Suppressor macrophage treated with lipopolysaccharide for 1 hour (primary cell): Measurements from ENCODE around the gene AKR1E2.
A peak's percentile ranks its signal among the peaks of the same experiment; 100 is the strongest.

Source experiments
- DNase-seq, 3 donors: peaks; one replicate each; pipeline ENCODE4 v3.0.0-alpha.2; 2020 to 2022

AKR1E2 gene

DNA sequence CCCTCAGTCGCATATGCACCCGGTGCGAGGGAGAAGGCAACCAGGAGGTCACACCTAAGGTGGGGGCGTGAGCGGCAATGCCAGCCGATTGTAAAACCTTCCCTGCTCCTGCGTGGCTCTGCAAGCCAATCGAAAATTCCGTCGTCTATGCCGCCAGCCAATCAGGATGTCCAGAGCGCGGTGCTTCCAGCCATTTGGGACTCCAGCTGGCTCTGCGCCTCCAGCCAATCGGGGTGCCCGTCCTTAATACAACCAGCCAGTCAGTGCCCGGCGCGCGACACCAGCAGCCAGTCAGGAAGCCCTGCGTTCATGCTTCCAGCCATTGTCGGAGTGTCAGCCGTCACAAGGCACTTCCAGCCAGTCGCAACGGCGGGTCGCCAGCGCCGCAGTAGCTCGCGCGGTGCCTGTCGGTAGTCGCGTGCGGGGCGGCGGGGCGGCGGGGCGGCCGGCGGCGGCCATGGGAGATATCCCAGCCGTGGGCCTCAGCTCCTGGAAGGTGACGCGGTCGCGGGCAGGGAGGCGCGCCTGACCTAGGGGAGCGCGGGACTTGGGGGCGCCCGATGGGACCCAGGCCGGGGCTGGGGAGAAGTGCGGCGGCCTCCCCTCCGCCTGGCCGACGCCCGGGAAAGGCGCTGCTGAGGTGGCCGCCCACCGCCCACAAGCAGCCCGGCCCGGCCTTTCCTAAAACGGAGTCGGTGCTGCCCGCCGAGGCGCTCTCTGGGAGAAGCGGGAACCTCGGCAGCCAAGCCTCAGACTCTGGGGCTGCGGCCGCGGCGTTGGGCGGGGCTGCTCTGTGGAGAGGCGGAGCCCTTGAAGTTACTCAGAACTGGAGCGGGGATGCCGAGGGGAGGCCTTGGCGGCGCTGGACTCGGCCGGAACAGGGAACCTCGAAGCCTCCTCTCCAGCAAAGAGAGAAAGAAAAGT is at the start of gene AKR1E2:
TSS of gene AKR1E2 (plus strand) at position 340 of the 924 bp plus-strand sequence. CDS start at position 458, 118 bp downstream.
- DNase-seq = peak; percentile 94 to 96 (median 96)

DNA sequence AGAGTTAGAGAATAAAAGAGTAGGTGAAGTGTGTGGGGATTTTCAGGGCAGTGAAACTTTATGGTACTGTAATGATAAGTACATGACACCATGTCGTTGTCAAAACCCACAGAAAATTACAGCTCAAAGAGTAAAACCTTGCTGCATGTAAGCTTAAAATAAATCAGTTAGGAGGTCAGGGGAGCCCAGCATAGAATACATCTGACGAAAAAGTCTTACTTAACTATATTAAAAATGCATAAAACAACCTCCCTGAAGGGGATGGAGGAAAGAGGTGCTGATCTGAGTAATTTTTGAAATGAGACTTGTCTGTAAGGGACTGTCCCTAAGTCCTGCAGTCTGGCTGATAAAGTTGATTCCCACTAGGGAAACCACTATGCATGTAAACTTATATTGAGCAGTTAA is 49.8 kb upstream of the AKR1E2 start:
- no peak for DNase-seq

DNA sequence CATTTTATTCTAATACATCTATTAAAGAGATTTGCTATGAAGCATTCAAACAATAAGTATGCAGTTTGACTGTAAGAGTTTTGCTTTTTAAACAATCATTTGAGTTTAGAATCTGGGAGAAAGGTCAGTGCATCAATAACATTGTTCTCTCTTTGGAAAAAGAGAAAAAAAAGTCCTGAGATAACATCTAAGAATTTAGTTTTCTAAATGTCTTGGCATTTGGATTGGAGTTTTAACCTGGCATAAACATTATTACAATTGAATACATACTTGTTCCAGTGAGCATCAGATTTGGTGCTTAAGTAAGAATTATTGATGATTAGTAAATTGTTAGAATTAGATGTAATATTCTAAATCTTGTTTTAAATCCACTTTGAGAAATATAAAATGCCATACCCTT is 47.2 kb upstream of the AKR1E2 start:
- no peak for DNase-seq

DNA sequence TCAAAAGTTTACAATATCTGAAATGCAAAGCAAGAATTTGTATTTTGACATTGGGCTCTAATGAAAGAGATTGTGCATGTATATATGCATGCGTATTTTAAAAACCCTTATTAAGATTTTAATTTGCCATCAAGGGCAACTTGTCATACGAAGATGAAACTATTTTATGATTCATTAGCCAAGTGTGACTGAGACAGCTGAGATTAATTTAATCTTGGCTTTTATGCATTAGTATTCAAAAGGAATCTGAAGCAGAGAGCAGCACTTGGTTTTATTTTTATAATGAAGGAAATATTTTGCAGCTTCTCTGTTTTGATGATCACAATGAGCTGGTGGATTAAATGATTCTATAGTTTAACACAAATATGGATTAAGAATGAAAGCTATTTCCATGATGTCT is 45.9 kb upstream of the AKR1E2 start:
- no peak for DNase-seq

DNA sequence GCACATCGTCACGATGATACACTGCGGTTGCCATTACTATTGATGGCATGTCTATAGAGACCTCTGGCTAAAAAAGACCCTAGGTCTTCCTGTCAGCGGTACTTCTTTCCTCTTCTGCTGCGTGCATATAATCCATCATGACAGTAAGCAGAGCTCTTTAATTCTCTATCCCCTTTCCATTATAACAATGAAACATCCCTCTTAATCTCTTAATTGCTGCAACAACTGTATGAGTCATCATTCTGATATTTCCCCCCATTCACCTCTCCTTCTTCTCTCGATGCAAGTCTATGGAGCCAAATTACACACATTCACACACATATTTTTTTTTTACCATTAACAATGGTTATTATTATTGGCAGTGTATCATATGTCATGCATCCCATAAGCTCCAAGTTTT is 45.2 kb upstream of the AKR1E2 start:
- DNase-seq = no peak

DNA sequence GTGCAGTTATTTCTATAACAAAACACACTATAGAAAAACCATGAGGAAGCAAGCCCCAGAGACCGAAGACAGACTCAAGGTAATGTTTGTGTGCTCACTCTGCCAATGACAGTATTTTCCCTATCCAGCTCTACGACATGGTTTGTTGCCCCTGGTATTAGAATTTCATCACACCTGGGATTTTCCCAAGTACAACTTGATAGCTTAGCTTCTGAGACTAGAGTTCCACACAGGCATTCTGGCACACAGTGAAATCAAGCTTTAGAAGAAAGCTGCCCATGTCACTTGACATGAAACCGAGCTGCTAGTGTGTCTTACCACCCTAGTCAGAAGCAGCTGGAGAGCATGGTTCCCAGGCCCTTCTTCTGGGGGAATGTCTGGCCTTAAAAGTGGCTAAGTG is 44.1 kb upstream of the AKR1E2 start:
- no peak for DNase-seq

DNA sequence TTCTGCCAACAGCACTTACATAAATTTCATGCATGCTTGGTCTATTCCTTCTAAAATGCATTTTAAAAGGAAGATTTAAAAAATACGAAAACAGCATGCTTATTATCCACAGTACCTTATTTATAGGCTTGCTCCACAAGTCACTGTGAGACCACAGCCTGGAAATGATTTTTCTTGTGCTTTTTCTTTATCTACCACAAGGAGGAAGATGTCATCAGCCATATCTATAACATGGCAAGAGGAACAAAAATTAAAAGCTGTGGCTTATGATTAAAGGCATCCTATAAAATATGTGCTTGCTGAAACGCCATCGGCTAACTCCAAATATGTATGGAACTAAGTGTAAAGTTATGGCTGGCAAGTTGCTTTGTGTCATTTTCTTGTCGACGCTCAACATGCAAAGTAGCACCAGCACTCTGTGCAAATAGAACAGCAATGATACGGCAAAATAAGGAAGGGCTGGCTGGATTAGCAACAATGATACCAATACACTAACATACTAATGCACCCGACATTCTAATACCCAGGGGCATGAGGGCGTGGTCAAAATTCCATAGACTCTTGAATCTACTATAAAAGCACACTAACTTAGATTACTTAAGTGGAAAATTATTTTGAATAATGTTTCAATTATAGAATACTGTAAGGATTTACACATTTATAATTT is 41.2 kb upstream of the AKR1E2 start:
- DNase-seq = no peak

DNA sequence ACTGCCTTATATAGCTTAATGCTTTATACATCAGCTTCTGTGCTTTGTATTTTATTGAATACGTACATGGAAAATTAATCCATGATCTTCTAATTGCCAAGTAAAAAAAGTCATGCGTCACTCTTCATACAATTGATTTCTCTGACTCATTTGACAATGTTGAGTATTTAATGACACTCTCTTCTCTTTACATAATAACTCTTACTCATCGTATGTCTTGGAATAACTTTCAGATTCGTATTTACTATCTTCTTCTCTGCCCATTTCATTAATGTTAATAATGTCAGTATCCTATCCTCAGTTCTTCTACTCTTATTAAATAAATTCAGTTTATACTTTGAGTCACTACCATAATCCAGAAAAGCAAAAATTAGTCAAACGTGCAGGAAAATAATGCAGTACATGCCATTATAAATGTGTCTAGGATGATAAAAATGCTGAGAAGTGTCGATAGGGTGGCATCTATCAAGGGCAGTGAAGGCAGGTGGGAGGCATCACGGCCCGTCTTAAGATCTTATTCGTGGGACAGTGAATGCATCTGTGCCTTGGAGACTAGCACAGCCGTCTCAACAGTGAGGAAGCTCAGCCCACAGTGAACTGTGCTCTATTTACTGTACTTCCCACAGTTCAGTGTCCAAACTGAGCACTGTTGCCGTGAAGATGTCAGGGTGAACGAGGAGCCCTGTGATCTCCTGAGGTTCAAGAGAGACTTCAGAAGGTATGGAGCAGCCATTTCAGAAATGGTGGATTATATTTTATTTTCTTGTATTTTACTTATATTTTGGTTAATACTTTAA is 39.8 kb upstream of the AKR1E2 start:
- peak in 1 of 3 donors; percentile 26 for DNase-seq

DNA sequence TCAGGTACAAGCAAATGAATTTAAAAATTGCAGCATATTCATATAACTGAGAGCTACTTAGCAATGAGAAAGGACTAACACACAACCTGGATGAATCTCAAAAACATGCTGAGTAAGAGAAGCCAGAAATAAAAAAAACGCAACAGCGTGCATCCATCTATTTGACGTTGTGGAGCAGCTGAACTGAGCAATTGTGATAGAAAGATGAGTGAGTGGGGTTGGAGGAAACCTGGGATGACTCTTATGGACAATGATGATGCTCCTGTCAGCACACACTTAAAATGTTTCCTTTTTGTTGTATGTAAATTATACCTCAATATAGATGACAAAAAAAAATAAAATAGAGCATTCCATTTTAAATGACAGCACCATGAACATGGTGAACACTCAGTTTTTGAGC is 36.0 kb upstream of the AKR1E2 start:
- no peak for DNase-seq

DNA sequence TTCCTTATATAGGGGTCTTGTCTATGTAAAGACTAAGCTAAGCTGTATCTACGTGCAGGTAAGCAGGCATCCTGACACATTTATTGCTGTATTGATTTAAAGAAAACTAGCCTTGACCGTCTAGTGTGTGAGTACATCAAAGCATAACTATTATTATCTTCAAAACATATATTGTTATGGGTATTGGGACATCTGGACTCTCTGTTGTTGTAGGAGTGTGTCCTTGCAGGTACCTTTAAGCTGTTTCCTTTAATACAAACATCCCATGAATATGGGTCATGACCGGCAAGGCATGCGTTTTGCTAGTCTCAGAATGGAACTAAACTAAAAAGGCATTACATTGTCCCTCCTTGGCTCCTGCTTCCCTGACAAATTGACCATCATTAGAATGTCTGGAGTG is 35.1 kb upstream of the AKR1E2 start:
- no peak for DNase-seq

DNA sequence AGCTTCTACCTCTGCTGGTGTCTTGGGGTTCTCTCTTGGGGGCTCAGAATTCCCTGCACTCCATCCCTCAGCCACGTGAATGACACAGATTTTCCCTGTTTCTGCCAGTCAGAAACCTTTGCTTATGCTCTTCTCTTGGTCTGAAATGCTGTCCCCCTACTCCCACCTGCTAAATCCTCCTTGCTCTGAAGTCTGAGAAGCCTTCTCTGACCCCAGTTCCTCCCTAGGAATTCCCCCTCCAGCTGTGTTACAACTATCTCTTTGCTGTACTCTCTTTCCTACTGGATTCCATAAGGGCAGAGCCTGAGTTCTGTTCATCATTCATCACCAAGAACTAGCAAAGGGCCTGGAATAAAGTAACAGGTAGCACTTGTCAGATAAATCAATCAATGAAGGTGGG is 33.6 kb upstream of the AKR1E2 start:
- DNase-seq = no peak

DNA sequence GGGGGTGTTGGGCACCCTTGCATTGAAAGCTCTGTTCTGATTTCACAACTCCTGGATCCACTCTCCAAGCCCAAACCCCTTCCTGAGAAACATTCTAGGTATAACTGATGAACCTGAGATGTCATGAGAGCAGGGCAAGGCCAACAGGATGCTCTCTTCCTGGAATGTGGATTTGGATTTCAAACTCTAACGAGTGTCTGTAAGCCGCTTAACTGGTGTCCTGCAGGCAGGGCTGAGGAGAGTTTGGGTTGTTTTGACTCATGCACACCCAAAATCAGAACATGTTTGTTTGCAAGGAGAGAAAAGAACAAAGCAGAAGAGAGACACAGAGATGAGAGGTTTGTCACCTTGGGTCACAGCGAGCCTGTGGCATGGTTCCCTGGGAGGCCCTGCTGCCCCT is 24.6 kb upstream of the AKR1E2 start:
- no peak for DNase-seq

DNA sequence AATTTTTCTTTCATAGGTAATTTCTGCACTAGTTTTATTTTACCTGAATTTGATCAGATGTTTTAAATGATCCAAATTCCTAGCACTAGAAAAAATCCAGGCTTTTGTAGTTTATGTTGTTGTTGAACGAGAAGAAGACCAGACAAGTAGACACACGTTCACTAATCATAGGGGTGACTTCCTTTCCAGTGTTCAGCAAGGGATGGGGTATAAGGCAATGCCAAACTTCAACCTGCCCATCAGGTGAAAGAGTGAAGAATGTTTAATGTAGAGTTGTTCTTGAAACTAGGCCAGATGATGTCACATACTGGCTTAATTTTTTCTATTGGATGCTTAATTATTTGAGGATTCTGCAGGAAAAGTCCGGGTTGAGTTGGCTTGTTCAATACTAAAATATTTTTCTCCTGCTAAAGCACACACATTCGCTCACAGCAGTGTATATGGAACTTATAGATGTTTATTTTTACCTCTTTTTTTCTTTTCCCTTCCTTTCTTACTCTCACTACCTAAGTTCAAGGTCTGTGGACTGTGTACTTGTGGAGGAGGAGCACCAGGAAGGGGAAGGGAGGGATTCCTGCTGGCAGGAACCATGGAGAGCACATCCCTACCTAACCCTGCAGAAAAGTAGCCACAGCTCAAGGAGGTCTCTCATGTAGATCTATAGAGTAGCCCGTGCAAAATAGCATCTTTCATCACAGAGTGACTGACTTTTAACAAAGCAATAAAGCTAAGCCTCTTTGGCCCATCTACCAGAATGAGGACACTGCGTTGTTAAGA is 23.1 kb upstream of the AKR1E2 start:
- DNase-seq = no peak

DNA sequence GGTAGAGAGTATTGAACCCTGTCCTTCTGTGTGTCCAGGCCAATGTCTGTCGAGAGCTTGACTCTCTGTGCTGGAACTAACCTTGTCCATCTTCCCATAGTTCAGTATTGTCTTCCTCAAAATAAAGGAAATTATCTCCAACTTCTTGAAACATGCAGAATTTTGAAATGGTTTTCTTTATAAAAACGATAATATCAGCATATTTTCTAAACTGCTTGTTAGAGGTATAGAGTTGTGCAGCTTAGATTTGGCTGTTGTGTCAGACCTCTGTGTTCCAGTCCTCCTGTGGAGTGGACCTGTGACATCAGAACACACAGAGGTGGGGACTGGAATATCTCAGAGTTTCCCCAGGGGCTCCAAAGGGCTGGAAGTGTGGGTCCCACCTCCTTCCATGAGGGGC is 22.2 kb upstream of the AKR1E2 start:
- no peak for DNase-seq

DNA sequence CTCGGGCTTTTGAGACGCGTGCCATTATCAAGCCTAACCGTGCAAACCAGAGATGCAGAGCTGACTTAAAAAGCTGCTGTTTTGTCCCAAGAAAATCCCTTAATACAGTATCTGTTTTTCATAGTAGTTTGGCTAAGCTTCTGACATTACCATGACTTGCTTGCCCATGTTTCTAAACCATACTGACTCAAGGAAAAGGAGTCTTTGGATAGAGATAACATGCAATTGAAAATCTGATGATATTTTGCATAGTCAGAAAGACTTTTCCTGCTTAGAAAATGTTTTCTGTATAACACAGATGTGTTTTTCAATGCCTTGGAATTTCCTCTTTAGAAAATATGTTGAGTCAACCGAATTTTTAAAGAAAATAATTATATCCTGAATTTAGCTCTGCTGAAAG is 21.5 kb upstream of the AKR1E2 start:
- DNase-seq = no peak

DNA sequence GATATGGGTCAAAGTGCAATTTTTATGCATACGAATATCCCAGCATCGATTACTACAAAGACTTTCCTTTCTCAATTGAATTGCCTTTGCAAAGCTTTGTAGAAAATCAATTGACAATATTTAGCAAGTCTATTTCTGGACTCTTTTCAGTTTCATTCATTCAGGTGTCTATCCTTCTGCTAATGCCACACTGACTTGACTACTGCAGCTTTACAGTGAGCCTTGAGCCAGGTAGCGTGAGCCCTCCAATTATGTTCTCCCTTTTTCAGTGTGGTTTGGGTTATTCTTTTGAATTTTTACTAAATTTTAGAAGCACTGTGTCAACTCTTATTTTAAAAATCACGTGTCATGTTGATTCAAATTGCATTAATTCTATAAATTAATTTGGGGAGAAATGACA is 19.5 kb upstream of the AKR1E2 start:
- no peak for DNase-seq

DNA sequence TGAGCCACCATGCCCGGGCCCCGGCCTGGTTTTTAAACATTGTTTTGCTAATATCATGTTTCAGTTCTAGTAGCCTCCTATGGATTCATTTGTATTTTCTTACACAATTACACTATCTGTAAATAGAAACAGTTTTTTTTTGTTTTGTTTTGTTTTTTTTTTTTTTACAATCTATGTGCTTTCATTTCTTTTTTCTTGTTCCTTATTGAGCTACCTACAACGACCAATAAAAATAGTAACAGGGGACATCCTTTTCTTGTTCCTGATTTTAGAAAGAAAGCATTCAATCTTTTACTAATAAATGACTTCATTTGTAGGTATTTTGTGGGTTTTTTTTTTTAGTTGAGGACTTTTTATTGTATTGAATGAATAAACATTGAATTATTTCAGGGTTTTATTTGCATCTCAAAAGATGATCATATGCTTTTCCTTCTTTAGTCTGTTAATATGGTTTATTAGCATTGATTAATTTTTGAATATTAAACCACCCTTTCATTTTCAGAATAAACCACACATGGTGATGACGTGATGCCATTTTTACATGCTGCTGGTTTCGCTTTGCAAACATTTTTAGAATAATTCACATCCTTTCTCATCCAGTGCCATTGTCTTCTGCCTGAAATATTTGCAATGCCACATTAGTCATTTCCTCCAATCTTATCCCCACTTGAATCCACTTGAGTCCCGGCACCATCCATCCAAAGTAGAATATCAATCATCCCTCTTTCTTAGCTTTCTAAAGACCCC is 18.1 kb upstream of the AKR1E2 start:
- DNase-seq = peak; percentile 23 to 56 (median 34)

DNA sequence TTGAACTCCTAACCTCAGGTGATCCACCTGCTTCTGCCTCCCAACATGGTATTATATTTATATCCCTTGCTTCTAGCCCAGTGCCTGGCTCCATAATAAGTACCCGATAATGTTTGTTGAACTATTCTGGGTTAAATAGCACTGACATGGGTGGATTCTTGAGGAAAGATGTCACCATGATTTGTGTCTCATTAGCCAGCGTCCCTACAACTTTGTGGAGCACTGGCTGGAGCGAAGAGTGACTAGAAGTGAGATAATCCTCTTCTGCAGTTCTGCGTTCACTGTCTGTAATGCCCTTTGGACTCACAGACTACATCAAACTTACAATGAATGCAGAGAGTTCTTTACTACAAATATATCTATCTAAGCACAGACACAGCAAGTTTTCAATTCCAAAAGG is 16.9 kb upstream of the AKR1E2 start:
- no peak for DNase-seq

DNA sequence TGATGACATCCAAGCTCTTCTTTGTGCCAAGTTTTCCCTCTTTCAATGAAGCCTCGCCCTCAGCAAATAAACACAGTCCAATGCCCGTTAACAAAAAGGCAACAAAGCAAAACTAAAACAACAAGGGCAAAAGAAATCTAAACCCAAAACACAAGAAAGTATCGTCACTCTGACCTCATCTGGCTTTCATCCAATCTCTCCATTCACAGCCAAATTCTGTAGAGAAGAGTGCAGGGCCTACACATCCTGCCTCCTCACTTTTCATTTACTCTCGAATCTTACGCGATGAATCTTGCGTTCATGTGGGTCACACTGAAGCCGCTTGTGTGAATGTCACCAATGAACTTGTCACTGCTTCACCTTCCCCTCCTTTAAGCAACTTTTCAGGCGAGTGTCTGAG is 15.9 kb upstream of the AKR1E2 start:
- no peak for DNase-seq

DNA sequence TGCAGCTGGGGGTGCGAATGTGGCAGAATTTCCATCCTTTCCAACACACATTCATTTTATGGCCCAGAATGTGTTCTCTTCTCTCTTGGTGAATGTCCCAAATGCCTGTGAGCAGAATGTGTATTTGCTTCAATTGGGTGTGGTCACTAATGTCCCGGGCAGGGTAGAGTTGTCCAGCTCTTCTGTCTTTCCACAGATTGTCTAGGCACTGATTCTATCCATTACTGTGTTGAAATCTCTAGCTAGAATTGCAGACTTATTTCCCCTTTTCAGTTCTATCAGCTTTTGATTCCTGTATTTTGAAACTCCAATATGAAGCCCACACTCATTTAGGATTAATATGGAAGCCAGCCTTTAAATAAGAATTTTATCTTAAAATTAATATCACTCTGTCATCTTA is 14.0 kb upstream of the AKR1E2 start:
- DNase-seq = peak; percentile 21 to 69 (median 53)

DNA sequence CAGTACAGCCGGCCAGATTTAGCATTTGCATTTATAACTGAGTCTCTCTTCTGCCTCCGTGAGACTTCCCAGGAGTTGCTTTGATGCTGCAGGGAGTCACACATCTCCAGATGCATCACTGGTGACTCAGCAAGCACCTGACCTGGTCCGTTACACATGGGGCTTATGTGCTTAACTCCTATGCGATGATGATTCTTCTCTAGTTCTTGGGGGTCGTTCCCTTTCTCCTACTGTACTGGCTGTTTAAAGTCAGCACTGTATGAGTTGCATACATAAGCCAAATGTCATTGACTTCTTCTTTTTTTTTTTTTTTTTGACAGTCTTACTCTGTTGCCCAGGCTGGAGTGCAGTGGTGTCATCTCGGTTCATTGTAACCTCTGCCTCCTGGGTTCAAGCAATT is 13.0 kb upstream of the AKR1E2 start:
- DNase-seq = peak; percentile 60 to 71 (median 64)

DNA sequence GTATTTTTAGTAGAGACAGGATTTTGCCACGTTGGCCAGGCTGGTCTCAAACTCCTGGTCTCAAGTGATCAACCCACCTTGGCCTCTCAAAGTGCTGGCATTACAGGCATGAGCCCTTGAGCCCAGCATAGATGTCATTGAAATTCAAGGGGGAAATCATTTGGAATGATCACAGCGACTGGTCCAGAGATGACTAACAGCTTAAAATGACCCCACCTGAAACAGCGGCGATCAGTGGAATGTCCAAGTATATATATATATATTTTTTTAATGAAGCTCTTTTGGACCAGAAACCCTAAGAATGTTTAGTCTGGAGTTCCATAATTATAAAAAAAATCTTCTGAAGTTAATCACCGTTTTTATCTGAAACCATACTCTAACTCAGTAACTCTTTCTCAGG is 12.5 kb upstream of the AKR1E2 start:
- DNase-seq = no peak
